ENCODE results near the gene WNT11. TPM values are rescaled to one million over a fixed set of nuclear protein-coding genes. Genes with fewer than 3 reads are reported as not detected.

Gene WNT11
- total RNA-seq, 4 donors from 2014 or later = 20.4 to 137 (median 39.1) TPM

GRCh38 chr11:76243193-76243956 lies 37.1 kb upstream of the WNT11 start:
- ATAC-seq (ENCODE audit: low FRiP score) (no peak), DNase-seq (ENCODE audit: low spot score) (no peak)
- no peak for TF ChIP-seq CTCF (IDR thresholded peaks at IDR 0.05)

- no peak for DNase-seq (ENCODE audit: low spot score)
- ATAC-seq (ENCODE audit: low FRiP score) = no peak
- TF ChIP-seq CTCF (IDR thresholded peaks at IDR 0.05) = no peak
Measured at GRCh38 chr11:76242004-76242779, 35.9 kb upstream of the WNT11 start.

GRCh38 chr11:76241243-76242000 lies 35.1 kb upstream of the WNT11 start:
- DNase-seq (ENCODE audit: low spot score) (no peak), ATAC-seq (ENCODE audit: low FRiP score) (no peak)
- TF ChIP-seq CTCF (IDR thresholded peaks at IDR 0.05) = no peak

GRCh38 chr11:76240666-76241065 lies 34.4 kb upstream of the WNT11 start:
- DNase-seq (ENCODE audit: low spot score) (no peak), ATAC-seq (ENCODE audit: low FRiP score) (no peak)
- TF ChIP-seq CTCF (IDR thresholded peaks at IDR 0.05) = no peak

- no peak for DNase-seq (ENCODE audit: low spot score)
- TF ChIP-seq CTCF (IDR thresholded peaks at IDR 0.05) = no peak
Measured at GRCh38 chr11:76240161-76240540, 33.8 kb upstream of the WNT11 start.

GRCh38 chr11:76239483-76240160 lies 33.3 kb upstream of the WNT11 start:
- no peak for TF ChIP-seq CTCF (IDR thresholded peaks at IDR 0.05)
- ATAC-seq (ENCODE audit: low FRiP score) = no peak
- DNase-seq (ENCODE audit: low spot score) = no peak

More at GRCh38 chr11:76240161-76240540, 33.8 kb upstream of the WNT11 start:
- ATAC-seq (ENCODE audit: low FRiP score) = no peak

Measured in omental fat pad (tissue), 4 donors.